ENCODE data around the gene COX4I2. TPM values are rescaled to one million over a fixed set of nuclear protein-coding genes. Genes with fewer than 3 reads are reported as not detected.
A peak's percentile ranks its signal among the peaks of the same experiment; 100 is the strongest.

Gene COX4I2
- total RNA-seq, 1 experiment from 2014 or later = not detected

- TF ChIP-seq EZH2 (IDR thresholded peaks at IDR 0.05; ENCODE audit: borderline replicate concordance, low read depth, low read length, poor library complexity, severe bottlenecking) (no peak), CTCF (conservative IDR thresholded peaks at IDR 0.05; ENCODE audit: low read depth, low read length) (no peak)
- ChIA-PET CTCF (interaction anchor here (0.6 kb wide), 1 partner anchor 19 kb away, joined by 4 read pairs; no protein-coding TSS in a partner anchor), POLR2A (ENCODE audit: low non-redundant PET) (no interaction called here)
- no TSS peak for BruUV-seq (replicated peaks)
- DNase-seq (ENCODE audit: low spot score) = no peak
- Histone ChIP-seq H3K9me3 (ENCODE audit: low read depth, low read length, poor library complexity, severe bottlenecking) (no peaks in the 10 kb centered on the region), H3K4me3 (ENCODE audit: low read depth, low read length, poor library complexity, severe bottlenecking) (no peak overlapping the region), H3K4me1 (ENCODE audit: insufficient read depth, low read length, poor library complexity, severe bottlenecking) (peaks cover 55% of the 10 kb centered on the region), H3K27ac (ENCODE audit: low read depth, low read length, poor library complexity, severe bottlenecking) (peak overlapping the region; percentile 68), H3K36me3 (ENCODE audit: insufficient read depth, low read length, poor library complexity, severe bottlenecking) (peaks cover 7% of the 10 kb centered on the region), H3K27me3 (replicated peaks; ENCODE audit: insufficient read depth, low read depth, low read length, poor library complexity) (no peaks in the 10 kb centered on the region)
- intact Hi-C loops (cut with micrococcal nuclease; ENCODE audit: unreplicated experiment) = no loop called here
Observed at GRCh38 chr20:31690124-31690666, 52.5 kb downstream of the COX4I2 start.

DNA sequence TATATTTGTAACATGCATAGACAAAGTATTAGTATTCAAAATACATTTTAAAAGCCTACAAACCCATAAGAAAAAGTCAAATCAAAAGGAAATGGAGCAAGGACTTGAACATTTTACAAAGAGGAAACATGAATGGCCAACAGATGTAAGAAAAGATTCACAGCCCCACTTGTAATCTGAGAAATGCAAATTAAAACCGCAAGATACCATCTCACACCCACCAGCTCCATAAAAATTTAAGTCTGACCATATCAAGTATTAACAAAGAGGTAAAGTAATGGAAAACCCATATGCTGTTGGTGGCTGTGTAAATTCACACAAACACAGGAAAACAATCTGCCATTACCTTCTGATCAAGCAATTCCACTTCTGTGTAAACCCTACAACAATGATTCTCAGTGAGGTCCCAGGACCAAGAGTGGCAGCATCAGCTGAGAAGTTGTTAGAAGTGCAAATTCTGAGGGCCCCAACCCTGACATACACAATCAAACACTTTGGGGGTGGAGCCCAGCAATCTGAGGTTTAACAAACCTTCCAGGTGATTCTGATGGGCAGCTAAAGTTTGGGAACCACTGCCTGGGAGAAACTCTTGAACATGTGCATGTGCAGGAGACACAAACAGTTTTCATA is 54.0 kb downstream of the COX4I2 start:
- BruUV-seq (replicated peaks) = no TSS peak
- peak overlapping the region; percentile 79 for H3K27ac ChIP-seq (ENCODE audit: low read depth, low read length, poor library complexity, severe bottlenecking)
- no peaks in the 10 kb centered on the region for H3K27me3 ChIP-seq (replicated peaks; ENCODE audit: insufficient read depth, low read depth, low read length, poor library complexity)
- H3K4me3 ChIP-seq (ENCODE audit: low read depth, low read length, poor library complexity, severe bottlenecking) = no peak overlapping the region
- POLR2A ChIA-PET (ENCODE audit: low non-redundant PET) = no interaction called here
- DNase-seq (ENCODE audit: low spot score) = peak; percentile 80
- TF ChIP-seq CTCF (conservative IDR thresholded peaks at IDR 0.05; ENCODE audit: low read depth, low read length) (no peak), EZH2 (IDR thresholded peaks at IDR 0.05; ENCODE audit: borderline replicate concordance, low read depth, low read length, poor library complexity, severe bottlenecking) (no peak)
- CTCF ChIA-PET = interaction anchor here (0.8 to 2.0 kb wide), 2 partner anchors 30 to 32 kb away, joined by 4 to 8 read pairs; no protein-coding TSS in a partner anchor
- H3K4me1 ChIP-seq (ENCODE audit: insufficient read depth, low read length, poor library complexity, severe bottlenecking) = peaks cover 47% of the 10 kb centered on the region
- H3K9me3 ChIP-seq (ENCODE audit: low read depth, low read length, poor library complexity, severe bottlenecking) = no peaks in the 10 kb centered on the region
- peaks cover 7% of the 10 kb centered on the region for H3K36me3 ChIP-seq (ENCODE audit: insufficient read depth, low read length, poor library complexity, severe bottlenecking)
- intact Hi-C loops (cut with micrococcal nuclease; ENCODE audit: unreplicated experiment) = no loop called here

DNA sequence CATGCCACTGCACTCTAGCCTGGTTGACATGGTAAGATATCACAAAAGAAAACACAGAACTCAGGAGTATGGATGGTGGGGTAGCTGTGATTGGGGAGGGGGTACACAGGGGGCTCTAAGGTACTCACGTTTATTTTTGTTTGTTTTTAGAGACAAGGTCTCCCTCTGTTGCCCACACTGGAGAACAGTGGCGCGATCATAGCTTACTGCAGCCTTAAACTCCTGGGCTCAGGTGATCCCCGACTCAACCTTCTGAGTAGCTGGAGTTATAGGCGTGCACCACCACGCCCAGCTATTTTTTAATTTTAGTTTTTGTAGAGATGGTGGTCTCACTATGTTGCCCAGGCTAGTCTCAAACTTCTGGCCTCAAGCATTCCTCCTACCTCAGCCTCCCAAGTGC is 55.7 kb downstream of the COX4I2 start:
- Histone ChIP-seq H3K4me3 (ENCODE audit: low read depth, low read length, poor library complexity, severe bottlenecking) (no peak overlapping the region), H3K27ac (ENCODE audit: low read depth, low read length, poor library complexity, severe bottlenecking) (peak overlapping the region; percentile 20), H3K4me1 (ENCODE audit: insufficient read depth, low read length, poor library complexity, severe bottlenecking) (peaks cover 47% of the 10 kb centered on the region), H3K36me3 (ENCODE audit: insufficient read depth, low read length, poor library complexity, severe bottlenecking) (peaks cover 9% of the 10 kb centered on the region), H3K9me3 (ENCODE audit: low read depth, low read length, poor library complexity, severe bottlenecking) (no peaks in the 10 kb centered on the region), H3K27me3 (replicated peaks; ENCODE audit: insufficient read depth, low read depth, low read length, poor library complexity) (no peaks in the 10 kb centered on the region)
- POLR2A ChIA-PET (ENCODE audit: low non-redundant PET) = no interaction called here
- no peak for TF ChIP-seq CTCF (conservative IDR thresholded peaks at IDR 0.05; ENCODE audit: low read depth, low read length)
- no peak for TF ChIP-seq EZH2 (IDR thresholded peaks at IDR 0.05; ENCODE audit: borderline replicate concordance, low read depth, low read length, poor library complexity, severe bottlenecking)
- intact Hi-C loops (cut with micrococcal nuclease; ENCODE audit: unreplicated experiment) = no loop called here
- DNase-seq (ENCODE audit: low spot score) = no peak
- CTCF ChIA-PET = interaction anchor here (0.6 to 1.3 kb wide), 2 partner anchors 32 to 81 kb away, joined by 3 to 6 read pairs; no protein-coding TSS in a partner anchor
- no TSS peak for BruUV-seq (replicated peaks)

Measured in A673 (cell line).